Activated CD8-positive, alpha-beta memory T cell treated with anti-CD3 and anti-CD28 coated beads for 24 hours (primary cell): Measurements from ENCODE around the gene CCDC124.

Source experiments
- DNase-seq: peaks from one replicate; pipeline ENCODE4 v3.0.0-alpha.2; 2020

Gene CCDC124

GRCh38 chr19:17989425-17990094, 56.7 kb downstream of the CCDC124 start:
- no peak for DNase-seq

- DNase-seq = no peak
Measured at GRCh38 chr19:17993076-17993813, 60.4 kb downstream of the CCDC124 start.
